Thyroid gland (tissue), 4 donors: Measurements from ENCODE around the gene SERPINB1.

ENCODE experiments used
- CTCF ChIP-seq, 6 experiments: fragments of 200-600 bp in 3 of 6; fragments of 450-650 bp in 3 of 6; sonication (generic) in 3 of 6; IDR thresholded peaks; one replicate each; pipeline ENCODE4 v1.5.1; 2016 to 2019; ENCODE audit warnings: antibody characterized with exemption in 6 of 6, mild to moderate bottlenecking in 2 of 6, inconsistent platforms in 1 of 6, moderate library complexity in 1 of 6
- POLR2A ChIP-seq, 2 donors: fragments of 450-650 bp; IDR thresholded peaks; one replicate each; pipeline ENCODE4 v1.6.1; 2017; ENCODE audit warnings: antibody characterized with exemption in 2 of 2, mild to moderate bottlenecking in 2 of 2, moderate library complexity in 1 of 2

- TF ChIP-seq CTCF (IDR thresholded peaks at IDR 0.05) (no peak), POLR2A (IDR thresholded peaks at IDR 0.05) (no peak)
Measured at GRCh38 chr6:2852921-2853322, 11.3 kb upstream of the SERPINB1 start.
